ENCODE data around the gene SSPN. TPM values are rescaled to one million over a fixed set of nuclear protein-coding genes. Genes with fewer than 3 reads are reported as not detected.

Gene SSPN
- total RNA-seq, 2 experiments from 2014 or later, result not detected

GRCh38 chr12:26211331-26211730, 16.0 kb downstream of the SSPN start:
- no peak overlapping the region for H3K4me3 Mint-ChIP-seq
- ChIA-PET CTCF (no interaction called here), POLR2A (no interaction called here)
- H3K36me3 Mint-ChIP-seq (ENCODE audit: low read depth), result no peaks in the 10 kb centered on the region
- H3K27ac Mint-ChIP-seq, result no peak overlapping the region
- H3K9me3 Mint-ChIP-seq (ENCODE audit: low read depth), result no peaks in the 10 kb centered on the region
- no peaks in the 10 kb centered on the region for H3K4me1 Mint-ChIP-seq
- no peak for ATAC-seq
- H3K27me3 Mint-ChIP-seq, result peaks cover 28% of the 10 kb centered on the region
- intact Hi-C loops (cut with DNase I, micrococcal nuclease), result no loop called here
- DNase-seq, result no peak

GRCh38 chr12:26212396-26212795, 17.0 kb downstream of the SSPN start:
- Mint-ChIP-seq H3K27me3 (peaks cover 28% of the 10 kb centered on the region), H3K9me3 (ENCODE audit: low read depth) (no peaks in the 10 kb centered on the region), H3K4me3 (no peak overlapping the region), H3K36me3 (ENCODE audit: low read depth) (no peaks in the 10 kb centered on the region), H3K27ac (no peak overlapping the region), H3K4me1 (no peaks in the 10 kb centered on the region)
- ATAC-seq, result no peak
- ChIA-PET CTCF (no interaction called here), POLR2A (no interaction called here)
- intact Hi-C loops (cut with DNase I, micrococcal nuclease), result no loop called here
- no peak for DNase-seq

GRCh38 chr12:26212988-26213387, 17.6 kb downstream of the SSPN start:
- no peaks in the 10 kb centered on the region for H3K4me1 Mint-ChIP-seq
- ATAC-seq (no peak), DNase-seq (no peak)
- no peaks in the 10 kb centered on the region for H3K36me3 Mint-ChIP-seq (ENCODE audit: low read depth)
- no peak overlapping the region for H3K27ac Mint-ChIP-seq
- H3K4me3 Mint-ChIP-seq, result no peak overlapping the region
- CTCF ChIA-PET, result interaction anchor here (0.6 kb wide), 2 partner anchors 34 to 403 kb away, joined by 3 read pairs; no protein-coding TSS in a partner anchor
- H3K9me3 Mint-ChIP-seq (ENCODE audit: low read depth), result no peaks in the 10 kb centered on the region
- POLR2A ChIA-PET, result no interaction called here
- H3K27me3 Mint-ChIP-seq, result peaks cover 27% of the 10 kb centered on the region
- intact Hi-C loops (cut with DNase I, micrococcal nuclease), result no loop called here

GRCh38 chr12:26214121-26214520, 18.7 kb downstream of the SSPN start:
- no peak for DNase-seq
- POLR2A ChIA-PET, result no interaction called here
- H3K27me3 Mint-ChIP-seq, result peaks cover 20% of the 10 kb centered on the region
- H3K4me3 Mint-ChIP-seq, result no peak overlapping the region
- H3K36me3 Mint-ChIP-seq (ENCODE audit: low read depth), result no peaks in the 10 kb centered on the region
- no peak for ATAC-seq
- H3K9me3 Mint-ChIP-seq (ENCODE audit: low read depth), result no peaks in the 10 kb centered on the region
- no peaks in the 10 kb centered on the region for H3K4me1 Mint-ChIP-seq
- CTCF ChIA-PET, result no interaction called here
- intact Hi-C loops (cut with DNase I, micrococcal nuclease), result no loop called here
- H3K27ac Mint-ChIP-seq, result no peak overlapping the region

GRCh38 chr12:26219736-26220135, 24.4 kb downstream of the SSPN start:
- intact Hi-C loops (cut with DNase I, micrococcal nuclease), result loop anchor here in 1 of 2 experiments (10.0 kb wide), 1 partner anchor 95 kb away; the partner anchor contains the start of gene BHLHE41
- H3K9me3 Mint-ChIP-seq (ENCODE audit: low read depth), result no peaks in the 10 kb centered on the region
- DNase-seq (no peak), ATAC-seq (no peak)
- H3K36me3 Mint-ChIP-seq (ENCODE audit: low read depth), result no peaks in the 10 kb centered on the region
- H3K4me3 Mint-ChIP-seq, result no peak overlapping the region
- CTCF ChIA-PET, result interaction anchor here (0.7 to 0.8 kb wide), 2 partner anchors 10 to 93 kb away, joined by 3 to 6 read pairs; no protein-coding TSS in a partner anchor
- POLR2A ChIA-PET, result no interaction called here
- peaks cover 8% of the 10 kb centered on the region for H3K27me3 Mint-ChIP-seq
- H3K27ac Mint-ChIP-seq, result no peak overlapping the region
- no peaks in the 10 kb centered on the region for H3K4me1 Mint-ChIP-seq

GRCh38 chr12:26224657-26225056, 29.3 kb downstream of the SSPN start:
- ChIA-PET POLR2A (no interaction called here), CTCF (interaction anchor here (0.6 kb wide), 1 partner anchor 292 kb away, joined by 3 read pairs; no protein-coding TSS in a partner anchor)
- H3K4me3 Mint-ChIP-seq, result no peak overlapping the region
- DNase-seq, result no peak
- no peak for ATAC-seq
- intact Hi-C loops (cut with DNase I, micrococcal nuclease), result loop anchor here in 1 of 2 experiments (10.0 kb wide), 1 partner anchor 100 kb away; the partner anchor contains the start of gene BHLHE41
- H3K27ac Mint-ChIP-seq, result no peak overlapping the region
- peaks cover 30% of the 10 kb centered on the region for H3K27me3 Mint-ChIP-seq
- H3K4me1 Mint-ChIP-seq, result no peaks in the 10 kb centered on the region
- no peaks in the 10 kb centered on the region for H3K9me3 Mint-ChIP-seq (ENCODE audit: low read depth)
- H3K36me3 Mint-ChIP-seq (ENCODE audit: low read depth), result no peaks in the 10 kb centered on the region

- Mint-ChIP-seq H3K27ac (no peak overlapping the region), H3K27me3 (peaks cover 33% of the 10 kb centered on the region), H3K9me3 (ENCODE audit: low read depth) (no peaks in the 10 kb centered on the region), H3K4me3 (no peak overlapping the region), H3K4me1 (no peaks in the 10 kb centered on the region), H3K36me3 (ENCODE audit: low read depth) (no peaks in the 10 kb centered on the region)
- intact Hi-C loops (cut with DNase I, micrococcal nuclease), result loop anchor here in 1 of 2 experiments (10.0 kb wide), 1 partner anchor 101 kb away; the partner anchor contains the start of gene BHLHE41
- POLR2A ChIA-PET, result interaction anchor here (0.7 kb wide), 1 partner anchor 21 kb away, joined by 11 read pairs; no protein-coding TSS in a partner anchor
- CTCF ChIA-PET, result interaction anchor here (0.7 kb wide), 1 partner anchor 129 kb away, joined by 3 read pairs; no protein-coding TSS in a partner anchor
- no peak for DNase-seq
- ATAC-seq, result no peak
These were observed 30.7 kb downstream of the SSPN start for GRCh38 chr12:26226122-26226521.

- CTCF ChIA-PET, result interaction anchor here (0.7 kb wide), 1 partner anchor 130 kb away, joined by 3 read pairs; no protein-coding TSS in a partner anchor
- DNase-seq, result peak; percentile 21
- peaks cover 33% of the 10 kb centered on the region for H3K27me3 Mint-ChIP-seq
- POLR2A ChIA-PET, result no interaction called here
- no peaks in the 10 kb centered on the region for H3K36me3 Mint-ChIP-seq (ENCODE audit: low read depth)
- no peaks in the 10 kb centered on the region for H3K9me3 Mint-ChIP-seq (ENCODE audit: low read depth)
- H3K27ac Mint-ChIP-seq, result no peak overlapping the region
- intact Hi-C loops (cut with DNase I, micrococcal nuclease), result loop anchor here in 1 of 2 experiments (10.0 kb wide), 1 partner anchor 102 kb away; the partner anchor contains the start of gene BHLHE41
- no peak for ATAC-seq
- no peaks in the 10 kb centered on the region for H3K4me1 Mint-ChIP-seq
- no peak overlapping the region for H3K4me3 Mint-ChIP-seq
These were observed 31.4 kb downstream of the SSPN start for GRCh38 chr12:26226629-26227360.

- intact Hi-C loops (cut with DNase I, micrococcal nuclease), result loop anchor here in 1 of 2 experiments (10.0 kb wide), 1 partner anchor 103 kb away; the partner anchor contains the start of gene BHLHE41
- Mint-ChIP-seq H3K27ac (no peak overlapping the region), H3K4me1 (no peaks in the 10 kb centered on the region), H3K9me3 (ENCODE audit: low read depth) (no peaks in the 10 kb centered on the region), H3K4me3 (no peak overlapping the region), H3K27me3 (peaks cover 35% of the 10 kb centered on the region), H3K36me3 (ENCODE audit: low read depth) (no peaks in the 10 kb centered on the region)
- CTCF ChIA-PET, result no interaction called here
- no peak for DNase-seq
- no peak for ATAC-seq
- POLR2A ChIA-PET, result no interaction called here
These were observed 32.0 kb downstream of the SSPN start for GRCh38 chr12:26227361-26227745.

- intact Hi-C loops (cut with DNase I, micrococcal nuclease), result loop anchor here in 1 of 2 experiments (10.0 kb wide), 1 partner anchor 105 kb away; the partner anchor contains the start of gene BHLHE41
- DNase-seq (no peak), ATAC-seq (no peak)
- H3K4me1 Mint-ChIP-seq, result no peaks in the 10 kb centered on the region
- ChIA-PET CTCF (no interaction called here), POLR2A (no interaction called here)
- H3K36me3 Mint-ChIP-seq (ENCODE audit: low read depth), result no peaks in the 10 kb centered on the region
- H3K9me3 Mint-ChIP-seq (ENCODE audit: low read depth), result no peaks in the 10 kb centered on the region
- no peak overlapping the region for H3K4me3 Mint-ChIP-seq
- peaks cover 31% of the 10 kb centered on the region for H3K27me3 Mint-ChIP-seq
- no peak overlapping the region for H3K27ac Mint-ChIP-seq
These were observed 34.5 kb downstream of the SSPN start for GRCh38 chr12:26229910-26230309.

- H3K4me3 Mint-ChIP-seq, result no peak overlapping the region
- no peaks in the 10 kb centered on the region for H3K9me3 Mint-ChIP-seq (ENCODE audit: low read depth)
- no peak for DNase-seq
- POLR2A ChIA-PET, result no interaction called here
- no peaks in the 10 kb centered on the region for H3K4me1 Mint-ChIP-seq
- peaks cover 26% of the 10 kb centered on the region for H3K27me3 Mint-ChIP-seq
- no peaks in the 10 kb centered on the region for H3K36me3 Mint-ChIP-seq (ENCODE audit: low read depth)
- H3K27ac Mint-ChIP-seq, result no peak overlapping the region
- ATAC-seq, result no peak
- CTCF ChIA-PET, result interaction anchor here (0.6 to 1.2 kb wide), 2 partner anchors 8 to 93 kb away, joined by 3 read pairs; no protein-coding TSS in a partner anchor
- intact Hi-C loops (cut with DNase I, micrococcal nuclease), result no loop called here
These were observed 36.1 kb downstream of the SSPN start for GRCh38 chr12:26231470-26231869.

GRCh38 chr12:26231921-26232320, 36.5 kb downstream of the SSPN start:
- Mint-ChIP-seq H3K27ac (no peak overlapping the region), H3K36me3 (ENCODE audit: low read depth) (no peaks in the 10 kb centered on the region), H3K9me3 (ENCODE audit: low read depth) (no peaks in the 10 kb centered on the region), H3K4me1 (no peaks in the 10 kb centered on the region), H3K27me3 (peaks cover 23% of the 10 kb centered on the region), H3K4me3 (no peak overlapping the region)
- intact Hi-C loops (cut with DNase I, micrococcal nuclease), result no loop called here
- ChIA-PET POLR2A (no interaction called here), CTCF (interaction anchor here (0.6 to 1.2 kb wide), 2 partner anchors 8 to 93 kb away, joined by 3 read pairs; no protein-coding TSS in a partner anchor)
- ATAC-seq, result no peak
- DNase-seq, result no peak

Measured in activated CD4-positive, alpha-beta T cell treated with anti-CD3 and anti-CD28 coated beads for 36 hours (primary cell).